Measurements from ENCODE around the gene CRAMP1. TPM values are rescaled to one million over a fixed set of nuclear protein-coding genes. Genes with fewer than 3 reads are reported as not detected.

CRAMP1 gene
- total RNA-seq, 1 donor from 2014 or later = 11.7 TPM

GRCh38 chr16:1565083-1565805, 46.9 kb upstream of the CRAMP1 start:
- Mint-ChIP-seq H3K27ac (no peak overlapping the region), H3K27me3 (ENCODE audit: insufficient read depth, low read depth) (peaks cover 4% of the 10 kb centered on the region), H3K36me3 (peaks cover 24% of the 10 kb centered on the region), H3K4me3 (no peak overlapping the region), H3K9me3 (no peaks in the 10 kb centered on the region), H3K4me1 (no peaks in the 10 kb centered on the region)
- no peaks in the 10 kb centered on the region for H3K4me1 ChIP-seq
- no peak overlapping the region for H3K4me3 ChIP-seq
- H3K9ac ChIP-seq = no peak overlapping the region
- no peaks in the 10 kb centered on the region for H3K36me3 ChIP-seq
- no peak overlapping the region for H3K4me2 ChIP-seq
- no peaks in the 10 kb centered on the region for H3K79me2 ChIP-seq (ENCODE audit: low read depth)
- H3F3A ChIP-seq (ENCODE audit: low read depth) = no peaks in the 10 kb centered on the region
- H3K9me3 ChIP-seq (ENCODE audit: low read depth) = no peaks in the 10 kb centered on the region
- no peak overlapping the region for H2AFZ ChIP-seq (replicated peaks)
- H3K27me3 ChIP-seq = no peaks in the 10 kb centered on the region
- no peak overlapping the region for H3K27ac ChIP-seq
- TF ChIP-seq EZH2 (IDR thresholded peaks at IDR 0.05) (no peak), EZH2phosphoT487 (IDR thresholded peaks at IDR 0.05) (no peak), CTCF (IDR thresholded peaks at IDR 0.05) (no peak)
- no peak for DNase-seq (ENCODE audit: low spot score)
- no peaks in the 10 kb centered on the region for H4K20me1 ChIP-seq (ENCODE audit: low read depth)

- no peaks in the 10 kb centered on the region for H3K4me1 ChIP-seq
- H3K4me3 ChIP-seq = no peak overlapping the region
- H3F3A ChIP-seq (ENCODE audit: low read depth) = no peaks in the 10 kb centered on the region
- H3K27me3 ChIP-seq = no peaks in the 10 kb centered on the region
- no peaks in the 10 kb centered on the region for H3K36me3 ChIP-seq
- H4K20me1 ChIP-seq (ENCODE audit: low read depth) = no peaks in the 10 kb centered on the region
- no peaks in the 10 kb centered on the region for H3K4me1 Mint-ChIP-seq
- TF ChIP-seq EZH2phosphoT487 (IDR thresholded peaks at IDR 0.05) = no peak
- no peak for TF ChIP-seq EZH2 (IDR thresholded peaks at IDR 0.05)
- TF ChIP-seq CTCF (IDR thresholded peaks at IDR 0.05) = no peak
- no peak overlapping the region for H2AFZ ChIP-seq (replicated peaks)
- H3K4me2 ChIP-seq = no peak overlapping the region
- H3K27ac ChIP-seq = no peak overlapping the region
- no peak overlapping the region for H3K27ac Mint-ChIP-seq
- H3K79me2 ChIP-seq (ENCODE audit: low read depth) = no peaks in the 10 kb centered on the region
- no peak overlapping the region for H3K4me3 Mint-ChIP-seq
- peaks cover 17% of the 10 kb centered on the region for H3K36me3 Mint-ChIP-seq
- no peaks in the 10 kb centered on the region for H3K9me3 ChIP-seq (ENCODE audit: low read depth)
- H3K9ac ChIP-seq = no peak overlapping the region
- no peak for DNase-seq (ENCODE audit: low spot score)
- H3K27me3 Mint-ChIP-seq (ENCODE audit: insufficient read depth, low read depth) = peaks cover 2% of the 10 kb centered on the region
- no peaks in the 10 kb centered on the region for H3K9me3 Mint-ChIP-seq
Observed at GRCh38 chr16:1567988-1568387, 44.2 kb upstream of the CRAMP1 start.

GRCh38 chr16:1571012-1571671, 41.0 kb upstream of the CRAMP1 start:
- H3K4me3 ChIP-seq = no peak overlapping the region
- Mint-ChIP-seq H3K27me3 (ENCODE audit: insufficient read depth, low read depth) (no peaks in the 10 kb centered on the region), H3K9me3 (no peaks in the 10 kb centered on the region), H3K4me1 (no peaks in the 10 kb centered on the region), H3K4me3 (no peak overlapping the region), H3K36me3 (peaks cover 15% of the 10 kb centered on the region), H3K27ac (no peak overlapping the region)
- H3K36me3 ChIP-seq = no peaks in the 10 kb centered on the region
- TF ChIP-seq EZH2 (IDR thresholded peaks at IDR 0.05) = no peak
- no peak for TF ChIP-seq EZH2phosphoT487 (IDR thresholded peaks at IDR 0.05)
- no peak for TF ChIP-seq CTCF (IDR thresholded peaks at IDR 0.05)
- no peak overlapping the region for H3K4me2 ChIP-seq
- H2AFZ ChIP-seq (replicated peaks) = no peak overlapping the region
- no peak for DNase-seq (ENCODE audit: low spot score)
- H3F3A ChIP-seq (ENCODE audit: low read depth) = no peaks in the 10 kb centered on the region
- no peaks in the 10 kb centered on the region for H3K4me1 ChIP-seq
- no peaks in the 10 kb centered on the region for H3K27me3 ChIP-seq
- no peaks in the 10 kb centered on the region for H4K20me1 ChIP-seq (ENCODE audit: low read depth)
- H3K79me2 ChIP-seq (ENCODE audit: low read depth) = no peaks in the 10 kb centered on the region
- H3K27ac ChIP-seq = no peak overlapping the region
- no peaks in the 10 kb centered on the region for H3K9me3 ChIP-seq (ENCODE audit: low read depth)
- no peak overlapping the region for H3K9ac ChIP-seq

All from neural progenitor cell (in vitro differentiated cells).